HFFc6 (cell line): ENCODE measurements around the gene CEACAM16. TPM values are rescaled to one million over a fixed set of nuclear protein-coding genes. Genes with fewer than 3 reads are reported as not detected.
"Not testable (repeated sequence)": the region's sequence is repeated elsewhere in the genome, so short reads cannot be mapped to it uniquely, and the experiment has no call there.

Source experiments
- DNase-seq: peaks from one replicate; pipeline ENCODE4 v3.0.0-alpha.2; 2018
- H3K27ac Mint-ChIP-seq: 2 replicates; pipeline ENCODE4 v1.8.0; 2020; ENCODE audit warnings: mild to moderate bottlenecking, mixed read lengths
- H3K27me3 Mint-ChIP-seq: 2 replicates; pipeline ENCODE4 v1.8.0; 2021; ENCODE audit warnings: mild to moderate bottlenecking, moderate library complexity, mixed read lengths; ENCODE audit not compliant: insufficient read depth
- H3K36me3 Mint-ChIP-seq: 2 replicates; pipeline ENCODE4 v1.8.0; 2021; ENCODE audit warnings: low read depth, mixed read lengths
- H3K4me1 Mint-ChIP-seq: 2 replicates; pipeline ENCODE4 v1.8.0; 2020; ENCODE audit warnings: low read depth, mixed read lengths
- H3K4me3 Mint-ChIP-seq: 2 replicates; pipeline ENCODE4 v1.8.0; 2020; ENCODE audit warnings: mild to moderate bottlenecking, moderate library complexity, mixed read lengths
- H3K9me3 Mint-ChIP-seq: 2 replicates; pipeline ENCODE4 v1.8.0; 2020; ENCODE audit warnings: mild to moderate bottlenecking, mixed read lengths
- CTCF ChIP-seq: fragments of 200-600 bp; sonication (generic); IDR thresholded peaks from 2 replicates; pipeline ENCODE4 v1.5.0; 2021; ENCODE audit warnings: antibody characterized with exemption, mild to moderate bottlenecking
- total RNA-seq, 6 experiments: library from RNA; stranded (reverse); fragmentation: NEBNext Ultra II Directional; extraction: Animal tissue kit (Norgen Biotek cat#: 25700); gene quantifications; 2 replicates in 1 of 6; 3 replicates in 5 of 6; pipeline ENCODE4 v1.2.3, GENCODE V29; 2021

CEACAM16 gene
- total RNA-seq, 6 experiments from 2014 or later: not detected

DNA sequence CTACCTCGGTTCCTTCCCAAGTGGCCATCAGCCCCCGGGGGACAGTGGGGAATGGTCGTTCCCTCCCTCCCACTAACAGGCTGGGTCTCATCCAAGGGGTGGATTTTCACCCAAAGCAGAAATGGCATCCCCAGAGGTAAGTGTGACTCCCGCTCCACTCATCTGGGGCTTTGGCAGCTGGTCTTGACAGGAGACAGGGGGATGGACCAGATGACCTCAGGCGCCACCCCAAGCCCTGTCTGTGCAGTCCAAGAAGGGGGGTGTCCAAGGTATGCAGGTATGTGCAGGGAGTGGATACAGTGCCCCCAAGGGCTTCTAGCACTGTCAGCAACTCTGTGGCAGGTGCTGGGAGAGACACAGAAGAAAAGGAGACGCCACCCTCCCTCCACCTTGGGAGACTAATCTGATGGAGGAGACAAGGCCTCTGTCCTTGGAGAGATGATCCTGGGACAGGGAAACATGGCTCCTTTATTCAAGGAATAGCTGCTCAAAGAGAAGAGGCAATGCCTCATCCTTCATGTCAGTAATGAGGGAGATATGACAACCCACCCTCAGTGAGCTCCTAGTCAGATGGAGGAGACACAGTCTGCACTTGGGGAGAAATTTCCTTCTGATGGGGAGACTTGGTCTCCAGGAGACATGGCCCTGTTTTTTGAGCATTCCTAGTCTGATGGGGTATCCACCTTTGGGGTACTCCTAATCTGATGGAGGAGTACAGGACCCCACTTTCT lies 7.7 kb downstream of the CEACAM16 start:
- no peak for TF ChIP-seq CTCF
- H3K4me3 Mint-ChIP-seq: no peak overlapping the region
- no peak overlapping the region for H3K27ac Mint-ChIP-seq
- H3K4me1 Mint-ChIP-seq: no peaks in the 10 kb centered on the region
- no peaks in the 10 kb centered on the region for H3K9me3 Mint-ChIP-seq
- DNase-seq: no peak
- H3K36me3 Mint-ChIP-seq: no peaks in the 10 kb centered on the region
- H3K27me3 Mint-ChIP-seq: no peaks in the 10 kb centered on the region; the same call in none of the 2 replicates

- DNase-seq: no peak
- Mint-ChIP-seq H3K4me1 (no peaks in the 10 kb centered on the region), H3K4me3 (no peak overlapping the region), H3K36me3 (no peaks in the 10 kb centered on the region), H3K27me3 (peaks cover 7% of the 10 kb centered on the region), H3K27ac (no peak overlapping the region), H3K9me3 (no peaks in the 10 kb centered on the region)
- no peak for TF ChIP-seq CTCF
These were observed 8.8 kb downstream of the CEACAM16 start for GRCh38 chr19:44707794-44708193.

DNA sequence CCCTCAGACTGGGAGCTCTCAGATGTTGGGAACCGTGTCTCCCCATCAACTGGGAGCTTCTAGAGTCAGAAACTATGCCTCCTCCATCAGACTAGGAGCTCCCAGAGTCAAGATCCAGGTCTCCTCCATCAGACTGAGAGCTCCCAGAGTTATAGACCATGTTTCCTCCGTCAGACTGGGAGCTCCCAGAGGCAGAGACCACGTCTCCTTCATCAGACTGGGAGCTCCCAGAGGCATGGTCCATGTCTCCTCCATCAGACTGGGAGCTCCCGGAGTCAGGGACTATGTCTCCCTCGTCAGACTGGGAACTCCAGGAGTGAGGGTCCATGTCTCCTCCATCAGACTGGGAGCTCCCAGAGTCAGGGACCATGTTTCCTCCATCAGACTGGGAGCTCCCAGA lies 10.0 kb downstream of the CEACAM16 start:
- H3K9me3 Mint-ChIP-seq: no peaks in the 10 kb centered on the region
- no peak overlapping the region for H3K4me3 Mint-ChIP-seq
- H3K27me3 Mint-ChIP-seq: peaks cover 12% of the 10 kb centered on the region
- no peaks in the 10 kb centered on the region for H3K4me1 Mint-ChIP-seq
- H3K36me3 Mint-ChIP-seq: no peaks in the 10 kb centered on the region
- DNase-seq: no peak
- TF ChIP-seq CTCF: no peak
- H3K27ac Mint-ChIP-seq: no peak overlapping the region

GRCh38 chr19:44709434-44710266 lies 10.7 kb downstream of the CEACAM16 start:
- H3K9me3 Mint-ChIP-seq, H3K4me3 Mint-ChIP-seq, DNase-seq, H3K27ac Mint-ChIP-seq, H3K4me1 Mint-ChIP-seq, H3K36me3 Mint-ChIP-seq: not testable (repeated sequence)
- H3K27me3 Mint-ChIP-seq: peaks cover 12% of the 10 kb centered on the region

DNA sequence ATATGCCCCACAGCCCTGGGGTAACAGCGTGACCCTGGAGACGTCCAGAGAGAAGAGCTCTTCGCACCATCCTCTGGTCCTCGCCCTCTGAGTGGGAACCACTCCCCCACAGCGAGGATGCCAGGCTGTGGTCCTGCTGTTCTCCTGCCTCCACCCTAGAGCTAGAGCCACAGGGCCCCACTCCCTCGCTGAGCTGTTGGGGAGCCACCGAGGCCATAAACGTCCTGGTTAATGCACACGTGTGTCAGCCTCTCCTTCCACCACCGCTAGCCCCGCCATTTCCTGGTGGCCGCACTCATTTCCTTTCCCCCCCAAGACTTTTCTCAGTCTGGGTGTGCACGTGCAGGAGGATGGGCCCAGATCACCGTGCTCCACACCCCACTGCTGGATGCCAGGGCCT lies 11.5 kb downstream of the CEACAM16 start:
- H3K4me3 Mint-ChIP-seq: no peak overlapping the region
- H3K9me3 Mint-ChIP-seq: peaks cover 11% of the 10 kb centered on the region
- H3K36me3 Mint-ChIP-seq: peaks cover 8% of the 10 kb centered on the region
- no peak overlapping the region for H3K27ac Mint-ChIP-seq
- no peak for DNase-seq
- no peaks in the 10 kb centered on the region for H3K4me1 Mint-ChIP-seq
- no peak for TF ChIP-seq CTCF
- H3K27me3 Mint-ChIP-seq: peaks cover 12% of the 10 kb centered on the region
